ENCODE results near the gene FAM171A2.

DNA sequence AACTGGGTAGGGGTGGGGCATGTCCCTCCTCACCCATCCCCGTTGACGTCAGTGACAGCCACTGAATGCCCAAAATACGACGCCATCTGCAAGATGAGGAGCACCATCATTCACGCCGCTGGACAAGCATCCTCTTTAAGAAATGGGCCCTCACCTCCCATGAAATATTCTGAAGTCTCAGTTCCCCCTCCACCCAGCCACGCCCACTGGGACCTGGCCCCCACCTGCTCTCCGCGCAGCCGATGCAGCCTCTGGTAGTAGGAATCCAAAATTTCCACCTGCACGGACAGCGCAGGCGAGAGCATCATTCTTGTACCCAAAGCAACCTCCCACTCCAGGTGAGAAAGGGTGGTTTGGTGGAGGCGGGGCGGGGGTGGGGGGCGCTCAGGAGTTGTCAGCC is 20.2 kb upstream of the FAM171A2 start:
- TF ChIP-seq CTCF (IDR thresholded peaks at IDR 0.05) (no peak), EZH2phosphoT487 (IDR thresholded peaks at IDR 0.05) (no peak)
